ENCODE results near the gene ZNF860. TPM values are rescaled to one million over a fixed set of nuclear protein-coding genes. Genes with fewer than 3 reads are reported as not detected.

The ZNF860 gene
- total and polyA plus RNA-seq, 2 donors: 0.24 to 0.52 TPM

GRCh38 chr3:31968927-31969418 is 12.6 kb upstream of the ZNF860 start:
- Histone ChIP-seq H3K36me3 (ENCODE audit: control insufficient read depth in 2 of 2, insufficient read depth in 2 of 2, low read length in 1 of 2) (no peaks in the 10 kb centered on the region), H3K27me3 (ENCODE audit: control insufficient read depth in 2 of 2, insufficient read depth in 1 of 2, low read length in 1 of 2) (no peaks in the 10 kb centered on the region), H3K4me1 (ENCODE audit: control insufficient read depth in 2 of 2, insufficient read depth in 2 of 2, low read length in 2 of 2) (no peaks in the 10 kb centered on the region), H3K4me3 (ENCODE audit: low read length in 2 of 2) (no peak overlapping the region), H3K9me3 (ENCODE audit: control insufficient read depth in 2 of 2, insufficient read depth in 1 of 2, low read length in 1 of 2) (peaks cover 0 to 3% of the 10 kb centered on the region in 2 donors), H3K27ac (ENCODE audit: low read depth in 1 of 2, low read length in 1 of 2) (no peak overlapping the region)
- 94% methylated on average over 6 of the region's 6 CpGs for WGBS
- DNase-seq (ENCODE audit: low read depth in 6 of 9, low spot score in 9 of 9): no peak

- Histone ChIP-seq H3K9me3 (ENCODE audit: control insufficient read depth in 2 of 2, insufficient read depth in 1 of 2, low read length in 1 of 2) (peaks cover 0 to 3% of the 10 kb centered on the region in 2 donors), H3K4me3 (ENCODE audit: low read length in 2 of 2) (no peak overlapping the region), H3K27me3 (ENCODE audit: control insufficient read depth in 2 of 2, insufficient read depth in 1 of 2, low read length in 1 of 2) (peaks cover 0 to 3% of the 10 kb centered on the region in 2 donors), H3K27ac (ENCODE audit: low read depth in 1 of 2, low read length in 1 of 2) (no peak overlapping the region), H3K36me3 (ENCODE audit: control insufficient read depth in 2 of 2, insufficient read depth in 2 of 2, low read length in 1 of 2) (no peaks in the 10 kb centered on the region), H3K4me1 (ENCODE audit: control insufficient read depth in 2 of 2, insufficient read depth in 2 of 2, low read length in 2 of 2) (no peaks in the 10 kb centered on the region)
- DNase-seq (ENCODE audit: low read depth in 6 of 9, low spot score in 9 of 9): no peak
- WGBS: 98% methylated on average over 3 of the region's 3 CpGs
Measured at GRCh38 chr3:31971607-31972006, 9.9 kb upstream of the ZNF860 start.

GRCh38 chr3:31973081-31973480 is 8.5 kb upstream of the ZNF860 start:
- Histone ChIP-seq H3K27ac (ENCODE audit: low read depth in 1 of 2, low read length in 1 of 2) (no peak overlapping the region), H3K27me3 (ENCODE audit: control insufficient read depth in 2 of 2, insufficient read depth in 1 of 2, low read length in 1 of 2) (peaks cover 0 to 10% of the 10 kb centered on the region in 2 donors), H3K36me3 (ENCODE audit: control insufficient read depth in 2 of 2, insufficient read depth in 2 of 2, low read length in 1 of 2) (no peaks in the 10 kb centered on the region), H3K4me1 (ENCODE audit: control insufficient read depth in 2 of 2, insufficient read depth in 2 of 2, low read length in 2 of 2) (no peaks in the 10 kb centered on the region), H3K9me3 (ENCODE audit: control insufficient read depth in 2 of 2, insufficient read depth in 1 of 2, low read length in 1 of 2) (no peaks in the 10 kb centered on the region), H3K4me3 (ENCODE audit: low read length in 2 of 2) (no peak overlapping the region)
- DNase-seq (ENCODE audit: low read depth in 6 of 9, low spot score in 9 of 9): no peak
- 95% methylated on average over 4 of the region's 4 CpGs for WGBS

- 98% methylated on average over 5 of the region's 5 CpGs for WGBS
- no peak for DNase-seq (ENCODE audit: low read depth in 6 of 9, low spot score in 9 of 9)
- H3K36me3 ChIP-seq (ENCODE audit: control insufficient read depth in 2 of 2, insufficient read depth in 2 of 2, low read length in 1 of 2): no peaks in the 10 kb centered on the region
- peaks cover 0 to 16% of the 10 kb centered on the region in 2 donors for H3K27me3 ChIP-seq (ENCODE audit: control insufficient read depth in 2 of 2, insufficient read depth in 1 of 2, low read length in 1 of 2)
- no peaks in the 10 kb centered on the region for H3K4me1 ChIP-seq (ENCODE audit: control insufficient read depth in 2 of 2, insufficient read depth in 2 of 2, low read length in 2 of 2)
- no peaks in the 10 kb centered on the region for H3K9me3 ChIP-seq (ENCODE audit: control insufficient read depth in 2 of 2, insufficient read depth in 1 of 2, low read length in 1 of 2)
- H3K4me3 ChIP-seq (ENCODE audit: low read length in 2 of 2): no peak overlapping the region
- no peak overlapping the region for H3K27ac ChIP-seq (ENCODE audit: low read depth in 1 of 2, low read length in 1 of 2)
Measured at GRCh38 chr3:31973837-31974236, 7.7 kb upstream of the ZNF860 start.

- 88% methylated on average over 5 of the region's 5 CpGs for WGBS
- no peaks in the 10 kb centered on the region for H3K4me1 ChIP-seq (ENCODE audit: control insufficient read depth in 2 of 2, insufficient read depth in 2 of 2, low read length in 2 of 2)
- H3K27ac ChIP-seq (ENCODE audit: low read depth in 1 of 2, low read length in 1 of 2): no peak overlapping the region
Measured at GRCh38 chr3:31974471-31974870, 7.1 kb upstream of the ZNF860 start.

GRCh38 chr3:31974964-31975363 is 6.6 kb upstream of the ZNF860 start:
- H3K4me1 ChIP-seq (ENCODE audit: control insufficient read depth in 2 of 2, insufficient read depth in 2 of 2, low read length in 2 of 2): peaks cover 0 to 2% of the 10 kb centered on the region in 2 donors
- WGBS: 84% methylated on average over 5 of the region's 5 CpGs
- no peak for DNase-seq (ENCODE audit: low read depth in 6 of 9, low spot score in 9 of 9)
- no peaks in the 10 kb centered on the region for H3K36me3 ChIP-seq (ENCODE audit: control insufficient read depth in 2 of 2, insufficient read depth in 2 of 2, low read length in 1 of 2)
- H3K4me3 ChIP-seq (ENCODE audit: low read length in 2 of 2): no peak overlapping the region
- no peaks in the 10 kb centered on the region for H3K9me3 ChIP-seq (ENCODE audit: control insufficient read depth in 2 of 2, insufficient read depth in 1 of 2, low read length in 1 of 2)
- peaks cover 4 to 26% of the 10 kb centered on the region in 2 donors for H3K27me3 ChIP-seq (ENCODE audit: control insufficient read depth in 2 of 2, insufficient read depth in 1 of 2, low read length in 1 of 2)
- no peak overlapping the region for H3K27ac ChIP-seq (ENCODE audit: low read depth in 1 of 2, low read length in 1 of 2)

More at GRCh38 chr3:31974471-31974870, 7.1 kb upstream of the ZNF860 start:
- Histone ChIP-seq H3K27me3 (ENCODE audit: control insufficient read depth in 2 of 2, insufficient read depth in 1 of 2, low read length in 1 of 2) (peaks cover 2 to 22% of the 10 kb centered on the region in 2 donors), H3K4me3 (ENCODE audit: low read length in 2 of 2) (no peak overlapping the region), H3K36me3 (ENCODE audit: control insufficient read depth in 2 of 2, insufficient read depth in 2 of 2, low read length in 1 of 2) (no peaks in the 10 kb centered on the region), H3K9me3 (ENCODE audit: control insufficient read depth in 2 of 2, insufficient read depth in 1 of 2, low read length in 1 of 2) (no peaks in the 10 kb centered on the region)
- DNase-seq (ENCODE audit: low read depth in 6 of 9, low spot score in 9 of 9): no peak

- Histone ChIP-seq H3K27me3 (ENCODE audit: control insufficient read depth in 2 of 2, insufficient read depth in 1 of 2, low read length in 1 of 2) (peaks cover 15 to 40% of the 10 kb centered on the region in 2 donors), H3K36me3 (ENCODE audit: control insufficient read depth in 2 of 2, insufficient read depth in 2 of 2, low read length in 1 of 2) (no peaks in the 10 kb centered on the region), H3K4me3 (ENCODE audit: low read length in 2 of 2) (no peak overlapping the region), H3K27ac (ENCODE audit: low read depth in 1 of 2, low read length in 1 of 2) (no peak overlapping the region), H3K9me3 (ENCODE audit: control insufficient read depth in 2 of 2, insufficient read depth in 1 of 2, low read length in 1 of 2) (no peaks in the 10 kb centered on the region), H3K4me1 (ENCODE audit: control insufficient read depth in 2 of 2, insufficient read depth in 2 of 2, low read length in 2 of 2) (peaks cover 4 to 12% of the 10 kb centered on the region in 2 donors)
- 97% methylated on average over 2 of the region's 2 CpGs for WGBS
- DNase-seq (ENCODE audit: low read depth in 6 of 9, low spot score in 9 of 9): no peak
Measured at GRCh38 chr3:31976302-31976701, 5.2 kb upstream of the ZNF860 start.

GRCh38 chr3:31977736-31978135 is 3.8 kb upstream of the ZNF860 start:
- H3K9me3 ChIP-seq (ENCODE audit: control insufficient read depth in 2 of 2, insufficient read depth in 1 of 2, low read length in 1 of 2): no peaks in the 10 kb centered on the region
- H3K27ac ChIP-seq (ENCODE audit: low read depth in 1 of 2, low read length in 1 of 2): no peak overlapping the region
- peaks cover 23 to 54% of the 10 kb centered on the region in 2 donors for H3K27me3 ChIP-seq (ENCODE audit: control insufficient read depth in 2 of 2, insufficient read depth in 1 of 2, low read length in 1 of 2)
- no peak overlapping the region for H3K4me3 ChIP-seq (ENCODE audit: low read length in 2 of 2)
- 95% methylated on average over 2 of the region's 2 CpGs for WGBS
- H3K4me1 ChIP-seq (ENCODE audit: control insufficient read depth in 2 of 2, insufficient read depth in 2 of 2, low read length in 2 of 2): peaks cover 4 to 17% of the 10 kb centered on the region in 2 donors
- no peaks in the 10 kb centered on the region for H3K36me3 ChIP-seq (ENCODE audit: control insufficient read depth in 2 of 2, insufficient read depth in 2 of 2, low read length in 1 of 2)
- no peak for DNase-seq (ENCODE audit: low read depth in 6 of 9, low spot score in 9 of 9)

- no peak overlapping the region for H3K27ac ChIP-seq (ENCODE audit: low read depth in 1 of 2, low read length in 1 of 2)
- H3K4me1 ChIP-seq (ENCODE audit: control insufficient read depth in 2 of 2, insufficient read depth in 2 of 2, low read length in 2 of 2): peaks cover 4 to 17% of the 10 kb centered on the region in 2 donors
- H3K9me3 ChIP-seq (ENCODE audit: control insufficient read depth in 2 of 2, insufficient read depth in 1 of 2, low read length in 1 of 2): no peaks in the 10 kb centered on the region
- peaks cover 25 to 62% of the 10 kb centered on the region in 2 donors for H3K27me3 ChIP-seq (ENCODE audit: control insufficient read depth in 2 of 2, insufficient read depth in 1 of 2, low read length in 1 of 2)
- no peak for DNase-seq (ENCODE audit: low read depth in 6 of 9, low spot score in 9 of 9)
- WGBS: 96% methylated on average over 4 of the region's 4 CpGs
- no peaks in the 10 kb centered on the region for H3K36me3 ChIP-seq (ENCODE audit: control insufficient read depth in 2 of 2, insufficient read depth in 2 of 2, low read length in 1 of 2)
- no peak overlapping the region for H3K4me3 ChIP-seq (ENCODE audit: low read length in 2 of 2)
Measured at GRCh38 chr3:31978553-31978952, 3.0 kb upstream of the ZNF860 start.
